ENCODE results near the gene GSDME.

Gene GSDME

DNA sequence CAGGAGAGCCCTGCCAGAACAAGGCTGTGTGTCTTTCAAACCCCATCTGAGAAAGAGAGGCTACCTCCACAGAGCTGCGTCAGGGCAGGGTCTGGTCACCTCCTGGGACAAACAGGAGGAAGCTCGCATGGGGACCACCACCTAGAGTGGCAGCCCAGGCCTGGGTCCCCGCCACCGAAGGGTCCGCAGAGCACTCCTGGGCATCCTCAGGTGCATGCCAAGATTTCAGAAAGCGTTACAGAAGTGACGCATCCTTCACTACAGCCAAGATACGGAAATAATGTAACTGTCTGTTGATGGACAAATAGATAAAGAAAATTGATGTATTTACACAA is 42.6 kb downstream of the GSDME start:
- no peak for TF ChIP-seq CTCF (conservative IDR thresholded peaks at IDR 0.05; ENCODE audit: control insufficient read depth, insufficient read depth, low read depth, low read length)
- DNase-seq (ENCODE audit: low read depth), result no peak
- no peak overlapping the region for H3K4me3 ChIP-seq (ENCODE audit: control insufficient read depth, low read depth, low read length)

- no peak for DNase-seq (ENCODE audit: low read depth)
- no peak for TF ChIP-seq CTCF (conservative IDR thresholded peaks at IDR 0.05; ENCODE audit: control insufficient read depth, insufficient read depth, low read depth, low read length)
- H3K4me3 ChIP-seq (ENCODE audit: control insufficient read depth, low read depth, low read length), result no peak overlapping the region
Observed at GRCh38 chr7:24713850-24714675, 43.2 kb downstream of the GSDME start.

- no peak for TF ChIP-seq CTCF (conservative IDR thresholded peaks at IDR 0.05; ENCODE audit: control insufficient read depth, insufficient read depth, low read depth, low read length)
- no peak overlapping the region for H3K4me3 ChIP-seq (ENCODE audit: control insufficient read depth, low read depth, low read length)
- no peak for DNase-seq (ENCODE audit: low read depth)
Observed at GRCh38 chr7:24713039-24713793, 44.0 kb downstream of the GSDME start.

- DNase-seq (ENCODE audit: low read depth), result no peak
- no peak for TF ChIP-seq CTCF (conservative IDR thresholded peaks at IDR 0.05; ENCODE audit: control insufficient read depth, insufficient read depth, low read depth, low read length)
- H3K4me3 ChIP-seq (ENCODE audit: control insufficient read depth, low read depth, low read length), result no peak overlapping the region
Observed at GRCh38 chr7:24709585-24710360, 47.5 kb downstream of the GSDME start.

DNA sequence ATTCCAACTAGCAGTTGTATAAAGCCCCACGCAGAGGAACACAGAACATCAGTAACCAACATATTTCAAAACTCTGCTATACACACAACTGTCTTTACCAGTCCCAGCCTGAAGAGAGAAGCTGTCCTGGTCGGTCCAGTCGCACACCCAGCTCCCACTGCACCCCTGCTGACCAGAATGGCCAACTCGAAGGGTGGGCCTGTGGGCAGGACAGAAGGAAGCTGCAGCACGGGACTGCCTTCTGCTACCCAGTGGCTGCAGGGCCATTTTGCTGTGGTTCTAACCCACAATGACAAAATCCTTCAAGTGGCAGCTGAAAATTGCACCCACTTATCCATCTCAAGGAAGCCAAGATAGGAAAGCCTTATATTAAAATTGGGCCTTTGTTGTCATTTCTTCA is 48.2 kb downstream of the GSDME start:
- H3K4me3 ChIP-seq (ENCODE audit: control insufficient read depth, low read depth, low read length), result no peak overlapping the region

More for the DNA sequence above, 48.2 kb downstream of the GSDME start:
- TF ChIP-seq CTCF (conservative IDR thresholded peaks at IDR 0.05; ENCODE audit: control insufficient read depth, insufficient read depth, low read depth, low read length), result no peak
- DNase-seq (ENCODE audit: low read depth), result no peak

Measured in fibroblast of mammary gland (primary cell).